Effector memory CD4-positive, alpha-beta T cell (primary cell): Measurements from ENCODE around the gene MAML2.

Experiments used
- DNase-seq, 3 donors: peaks; one replicate each; pipeline ENCODE4 v3.0.0-alpha.2; 2020
- H3K27ac ChIP-seq: 2 replicates; pipeline ENCODE4 v1.7.0; 2013; ENCODE audit warnings: mild to moderate bottlenecking, low read length, moderate library complexity; ENCODE audit not compliant: insufficient read depth, poor library complexity, severe bottlenecking
- H3K27me3 ChIP-seq: replicated peaks from 2 replicates; pipeline ENCODE4 v1.7.0; 2013; ENCODE audit warnings: mild to moderate bottlenecking, low read length; ENCODE audit not compliant: insufficient read depth, control insufficient read depth, poor library complexity, severe bottlenecking
- H3K36me3 ChIP-seq: 2 replicates; pipeline ENCODE4 v1.7.0; 2013; ENCODE audit warnings: mild to moderate bottlenecking, low read length, moderate library complexity; ENCODE audit not compliant: control insufficient read depth, insufficient read depth
- H3K4me1 ChIP-seq: 2 replicates; pipeline ENCODE4 v1.7.0; 2013; ENCODE audit warnings: low read length, mild to moderate bottlenecking; ENCODE audit not compliant: control insufficient read depth, insufficient read depth, poor library complexity, severe bottlenecking
- H3K4me3 ChIP-seq: 2 replicates; pipeline ENCODE4 v1.7.0; 2013; ENCODE audit warnings: low read length, low read depth, mild to moderate bottlenecking; ENCODE audit not compliant: insufficient read depth, poor library complexity, severe bottlenecking
- H3K9me3 ChIP-seq: 2 replicates; pipeline ENCODE4 v1.7.0; 2013; ENCODE audit warnings: mild to moderate bottlenecking, low read length, moderate library complexity; ENCODE audit not compliant: control insufficient read depth

The MAML2 gene

DNA sequence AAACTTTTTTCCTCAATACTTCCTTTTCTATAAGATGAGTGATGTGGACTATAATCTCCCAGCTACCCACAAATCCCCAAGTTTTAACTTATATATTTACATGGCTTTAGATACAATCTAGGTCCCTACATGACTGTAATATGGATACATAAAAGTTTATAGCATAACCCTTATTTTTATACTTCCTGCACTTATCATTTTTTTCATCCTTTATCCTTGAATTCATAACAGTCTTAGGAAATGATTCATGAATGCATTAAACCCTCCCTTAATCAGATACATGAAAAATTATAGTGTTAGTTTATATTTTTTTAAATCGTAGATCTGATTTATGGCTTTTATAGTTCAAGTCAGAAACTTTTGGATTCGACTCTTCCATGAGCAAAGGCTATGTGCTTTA, 195.8 kb downstream of the MAML2 start:
- no peaks in the 10 kb centered on the region for H3K36me3 ChIP-seq
- no peak overlapping the region for H3K4me3 ChIP-seq
- H3K4me1 ChIP-seq = peaks cover 5% of the 10 kb centered on the region
- no peaks in the 10 kb centered on the region for H3K27me3 ChIP-seq
- no peak overlapping the region for H3K27ac ChIP-seq
- DNase-seq = no peak
- H3K9me3 ChIP-seq = no peaks in the 10 kb centered on the region

DNA sequence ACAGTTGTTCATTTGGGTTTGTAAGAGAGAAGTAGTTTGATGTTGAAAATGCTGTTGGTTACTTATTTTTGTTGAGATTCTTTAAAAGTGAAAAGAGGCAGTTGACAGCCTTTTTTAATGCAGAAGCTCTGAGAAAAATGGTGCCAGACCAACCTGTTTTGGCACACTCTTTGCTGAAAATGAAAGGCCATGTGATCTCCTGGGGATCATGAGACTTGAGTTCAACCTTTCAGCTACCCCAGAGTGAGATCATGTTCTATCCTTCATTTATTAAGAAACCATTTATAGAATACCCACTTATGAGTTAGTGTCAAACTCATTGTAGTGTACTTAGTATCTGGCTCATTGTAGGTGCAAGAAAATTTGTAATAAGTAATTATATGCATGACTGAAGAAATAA, 196.2 kb downstream of the MAML2 start:
- no peaks in the 10 kb centered on the region for H3K27me3 ChIP-seq
- H3K4me3 ChIP-seq = no peak overlapping the region
- H3K27ac ChIP-seq = no peak overlapping the region
- no peaks in the 10 kb centered on the region for H3K9me3 ChIP-seq
- no peaks in the 10 kb centered on the region for H3K36me3 ChIP-seq
- no peak for DNase-seq
- peaks cover 5% of the 10 kb centered on the region for H3K4me1 ChIP-seq

DNA sequence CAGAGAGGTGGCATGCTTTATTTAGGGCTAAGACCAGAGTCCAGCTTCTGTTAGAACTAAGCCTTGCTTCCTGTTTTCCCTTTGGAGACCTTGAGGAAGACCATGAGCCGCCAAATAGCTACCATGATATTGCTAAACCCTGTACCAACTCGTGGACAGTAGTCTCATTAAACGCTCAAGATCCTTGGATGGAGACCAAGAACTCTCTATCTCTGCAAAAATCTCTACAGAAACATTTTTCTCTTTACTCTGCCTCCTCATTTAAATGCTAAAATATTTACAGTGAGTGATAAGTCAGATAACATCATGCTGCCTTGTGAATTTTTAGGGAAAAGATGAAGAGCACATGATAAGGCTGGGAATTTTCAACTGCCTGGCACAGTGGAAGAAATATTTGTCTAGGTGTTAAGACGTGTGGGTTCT, 197.8 kb downstream of the MAML2 start:
- Histone ChIP-seq H3K9me3 (no peaks in the 10 kb centered on the region), H3K27ac (no peak overlapping the region), H3K36me3 (no peaks in the 10 kb centered on the region), H3K27me3 (no peaks in the 10 kb centered on the region), H3K4me3 (no peak overlapping the region), H3K4me1 (peaks cover 12% of the 10 kb centered on the region)
- no peak for DNase-seq

DNA sequence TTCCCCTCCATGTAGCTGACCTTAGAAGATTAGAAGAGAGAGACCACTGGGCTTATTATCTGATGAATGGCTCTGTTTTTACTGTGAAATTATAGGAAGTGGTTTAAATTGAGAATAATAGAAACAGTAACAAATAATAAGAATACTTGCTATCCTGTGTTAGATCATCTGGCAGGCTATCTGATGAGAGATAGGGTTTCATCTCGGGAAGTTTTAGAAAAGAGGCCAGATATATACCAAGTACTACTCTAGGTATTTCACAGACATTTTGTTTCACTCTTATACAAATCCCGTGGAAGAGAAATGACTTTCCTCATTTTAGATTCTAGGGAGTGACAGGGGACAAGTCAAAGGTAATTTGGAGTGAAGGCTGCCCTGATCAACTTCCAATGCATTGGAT, 198.4 kb downstream of the MAML2 start:
- H3K36me3 ChIP-seq = no peaks in the 10 kb centered on the region
- no peak overlapping the region for H3K27ac ChIP-seq
- no peaks in the 10 kb centered on the region for H3K9me3 ChIP-seq
- peaks cover 12% of the 10 kb centered on the region for H3K4me1 ChIP-seq
- H3K4me3 ChIP-seq = no peak overlapping the region
- no peaks in the 10 kb centered on the region for H3K27me3 ChIP-seq
- no peak for DNase-seq

DNA sequence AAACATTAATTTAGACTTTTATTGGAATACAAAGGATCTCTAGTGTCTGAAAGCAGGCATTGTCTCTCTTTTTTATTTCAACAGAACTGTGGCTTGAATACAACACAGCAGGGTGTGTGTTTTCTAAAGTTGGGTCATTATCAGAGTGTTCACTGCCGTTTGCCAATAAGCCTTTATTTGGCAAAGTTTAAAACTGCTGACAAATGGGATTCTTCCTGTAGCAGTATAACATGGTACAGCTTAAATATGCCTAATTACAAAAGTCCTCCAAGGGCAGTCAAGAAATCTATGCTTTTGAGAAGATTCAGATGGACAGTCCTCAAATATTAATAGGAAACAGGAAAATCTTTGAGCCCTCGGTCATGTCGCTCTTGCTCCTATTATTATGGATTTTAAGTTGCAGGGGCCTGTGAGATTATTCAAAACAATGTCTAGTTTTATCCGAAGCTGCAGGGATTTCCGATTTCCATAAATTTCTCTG, 199.9 kb downstream of the MAML2 start:
- no peaks in the 10 kb centered on the region for H3K9me3 ChIP-seq
- no peak overlapping the region for H3K27ac ChIP-seq
- no peak overlapping the region for H3K4me3 ChIP-seq
- H3K4me1 ChIP-seq = peaks cover 12% of the 10 kb centered on the region
- no peak for DNase-seq
- no peaks in the 10 kb centered on the region for H3K27me3 ChIP-seq
- no peaks in the 10 kb centered on the region for H3K36me3 ChIP-seq

DNA sequence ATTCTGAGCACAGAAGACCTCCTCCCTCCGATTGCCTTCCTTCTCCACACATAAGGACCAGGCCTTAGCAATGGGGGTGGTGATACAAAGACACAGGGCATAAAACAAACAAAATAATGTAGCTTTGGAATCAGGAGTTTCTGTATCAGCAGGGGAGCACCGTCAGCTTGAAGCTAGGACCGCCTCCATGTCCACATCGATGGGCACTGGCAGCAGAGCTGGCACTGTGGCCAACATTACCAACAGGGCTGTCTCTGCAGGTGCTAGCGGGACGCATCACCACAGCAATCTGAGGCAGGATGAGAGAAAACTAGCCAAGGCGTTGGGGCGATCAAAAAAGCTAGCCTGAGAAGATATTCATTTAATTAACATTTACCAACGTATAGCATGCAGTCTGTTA, 201.4 kb downstream of the MAML2 start:
- Histone ChIP-seq H3K27me3 (no peaks in the 10 kb centered on the region), H3K4me1 (peaks cover 20% of the 10 kb centered on the region), H3K36me3 (no peaks in the 10 kb centered on the region), H3K4me3 (no peak overlapping the region), H3K9me3 (no peaks in the 10 kb centered on the region), H3K27ac (no peak overlapping the region)
- no peak for DNase-seq

DNA sequence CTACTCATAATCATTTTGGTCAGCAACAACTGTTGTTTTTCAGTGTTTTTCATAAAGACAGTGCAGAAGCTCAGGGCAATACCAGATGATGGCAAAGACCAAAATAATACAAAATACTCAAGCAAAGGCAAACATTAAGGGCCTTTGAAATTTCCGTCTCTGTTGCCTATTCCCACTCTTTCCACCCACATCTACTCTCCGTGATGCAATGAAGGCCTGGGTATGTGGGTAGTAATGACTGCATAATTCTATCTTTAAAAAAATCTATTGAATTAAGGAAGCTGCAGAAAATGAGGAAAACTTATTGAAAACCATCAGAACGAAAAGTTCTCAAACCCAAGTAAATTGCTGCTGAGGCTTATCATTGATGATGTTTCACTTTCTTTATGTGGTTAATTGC, 203.3 kb downstream of the MAML2 start:
- Histone ChIP-seq H3K27me3 (no peaks in the 10 kb centered on the region), H3K9me3 (no peaks in the 10 kb centered on the region), H3K36me3 (no peaks in the 10 kb centered on the region), H3K27ac (no peak overlapping the region), H3K4me1 (peaks cover 23% of the 10 kb centered on the region), H3K4me3 (peak overlapping the region; percentile 19)
- DNase-seq = no peak

DNA sequence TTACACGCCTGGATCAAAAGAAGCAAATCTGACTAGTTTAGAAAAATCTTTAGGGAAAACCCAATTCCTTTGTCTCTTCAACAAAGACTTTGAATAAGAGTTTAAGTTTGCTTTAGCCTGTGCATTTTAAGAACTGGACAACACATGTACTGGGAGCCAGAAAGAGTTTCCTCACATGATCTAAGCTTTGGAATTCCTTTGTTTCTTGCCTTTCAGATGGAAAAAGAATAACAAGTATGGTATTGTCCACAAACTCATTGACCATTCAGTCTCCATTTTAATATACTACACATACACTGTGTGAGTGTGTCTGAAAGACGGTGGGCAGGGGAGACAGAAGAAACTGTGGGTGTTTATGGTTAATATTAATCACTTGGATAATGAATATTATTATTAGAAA, 205.6 kb downstream of the MAML2 start:
- Histone ChIP-seq H3K9me3 (no peaks in the 10 kb centered on the region), H3K27me3 (no peaks in the 10 kb centered on the region), H3K4me1 (peaks cover 29% of the 10 kb centered on the region), H3K4me3 (no peak overlapping the region), H3K36me3 (no peaks in the 10 kb centered on the region), H3K27ac (peak overlapping the region; percentile 8)
- DNase-seq = no peak

DNA sequence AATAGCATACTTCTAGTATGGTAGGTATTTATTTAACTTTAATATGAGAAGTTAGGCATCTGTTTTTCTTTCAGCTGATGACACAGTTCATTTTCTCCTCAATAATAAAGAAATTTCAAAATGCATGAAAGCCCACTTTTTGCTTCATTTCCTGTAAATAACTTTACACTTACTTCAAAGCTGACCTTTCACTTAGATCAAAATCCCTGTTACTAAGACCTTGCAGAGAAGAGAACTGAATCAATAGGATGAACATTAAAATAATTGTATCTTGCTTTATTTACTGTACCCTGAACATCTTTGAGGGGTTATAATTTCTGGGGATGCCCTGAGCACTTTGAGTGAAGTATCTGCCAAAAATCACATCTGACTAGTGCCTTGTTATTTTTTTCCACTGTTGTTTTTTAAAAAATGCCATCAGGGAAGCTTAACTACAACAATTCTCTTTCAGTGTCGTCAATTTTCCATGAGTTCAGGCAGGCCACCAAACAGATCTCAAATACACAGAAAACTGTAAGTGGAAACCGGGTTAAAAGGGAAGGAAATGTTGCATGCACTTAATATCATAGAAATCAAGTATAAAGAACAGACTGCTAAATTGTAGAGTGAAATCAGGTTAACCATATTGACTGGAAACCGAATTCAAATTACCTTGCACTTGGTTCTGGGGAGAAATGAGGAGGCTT, 206.2 kb downstream of the MAML2 start:
- H3K36me3 ChIP-seq = no peaks in the 10 kb centered on the region
- no peak overlapping the region for H3K4me3 ChIP-seq
- no peaks in the 10 kb centered on the region for H3K27me3 ChIP-seq
- no peaks in the 10 kb centered on the region for H3K9me3 ChIP-seq
- DNase-seq = no peak
- H3K27ac ChIP-seq = peak overlapping the region; percentile 8
- H3K4me1 ChIP-seq = peaks cover 29% of the 10 kb centered on the region

DNA sequence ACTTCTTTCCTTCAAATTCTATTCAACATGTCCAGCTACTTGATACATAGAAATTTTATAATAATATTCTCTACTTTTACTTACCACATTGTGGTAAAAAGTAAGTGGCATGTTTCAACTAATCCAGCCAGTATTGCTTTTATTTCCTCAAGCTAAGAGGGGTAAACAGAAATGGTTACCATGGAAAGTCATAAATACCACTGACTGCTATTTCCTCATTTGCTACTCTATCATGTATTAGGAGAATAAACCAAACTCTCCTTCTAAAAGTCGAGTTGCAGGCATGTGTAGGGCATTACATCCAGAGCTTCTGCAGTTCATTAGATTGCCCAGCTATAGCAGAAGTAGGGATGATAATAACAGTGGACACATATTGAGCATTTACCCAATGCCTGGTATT, 208.4 kb downstream of the MAML2 start:
- H3K36me3 ChIP-seq = no peaks in the 10 kb centered on the region
- H3K9me3 ChIP-seq = no peaks in the 10 kb centered on the region
- H3K27me3 ChIP-seq = no peaks in the 10 kb centered on the region
- no peak for DNase-seq
- no peak overlapping the region for H3K4me3 ChIP-seq
- no peak overlapping the region for H3K27ac ChIP-seq
- H3K4me1 ChIP-seq = peaks cover 21% of the 10 kb centered on the region
